ENCODE data around the gene FITM1.

Gene FITM1

GRCh38 chr14:24139272-24139934, 8.9 kb downstream of the FITM1 start:
- DNase-seq = no peak

- peak; percentile 90 to 99 (median 98) for DNase-seq
These were observed 10.8 kb downstream of the FITM1 start, which contains the start of gene EMC9 for GRCh38 chr14:24141097-24141880. Gene EMC9 (minus strand): TSS chr14:24141591. CDS start chr14:24141304, 287 bp downstream.

GRCh38 chr14:24143511-24143910, 13.1 kb downstream of the FITM1 start:
- DNase-seq = no peak

- no peak for DNase-seq
These were observed 14.0 kb downstream of the FITM1 start for GRCh38 chr14:24144451-24144850.

- no peak for DNase-seq
These were observed 14.8 kb downstream of the FITM1 start for GRCh38 chr14:24145219-24145618.

GRCh38 chr14:24145690-24146452, 15.4 kb downstream of the FITM1 start:
- no peak for DNase-seq

GRCh38 chr14:24146453-24146977, 16.1 kb downstream of the FITM1 start, which contains the start of gene PSME2:
Gene PSME2 (minus strand): TSS chr14:24146610. CDS start chr14:24146581, 29 bp downstream.
- peak; percentile 46 to 94 (median 87) for DNase-seq

- peak; percentile 73 to 97 (median 94) for DNase-seq
These were observed 16.7 kb downstream of the FITM1 start, which contains the start of gene RNF31 for GRCh38 chr14:24146978-24147760. Gene RNF31 (plus strand): TSS chr14:24147498. CDS start chr14:24147699, 201 bp downstream.

GRCh38 chr14:24147761-24148428, 17.4 kb downstream of the FITM1 start:
- DNase-seq = no peak

- DNase-seq = no peak
These were observed 19.0 kb downstream of the FITM1 start for GRCh38 chr14:24149302-24149969.

- DNase-seq = no peak
These were observed 19.6 kb downstream of the FITM1 start for GRCh38 chr14:24150061-24150460.

GRCh38 chr14:24150567-24150966, 20.1 kb downstream of the FITM1 start:
- DNase-seq = no peak

- no peak for DNase-seq
These were observed 20.5 kb downstream of the FITM1 start for GRCh38 chr14:24150993-24151392.

GRCh38 chr14:24151404-24152080, 21.1 kb downstream of the FITM1 start:
- no peak for DNase-seq

- DNase-seq = no peak
These were observed 24.6 kb downstream of the FITM1 start for GRCh38 chr14:24155100-24155499.

GRCh38 chr14:24156840-24157239, 26.4 kb downstream of the FITM1 start:
- no peak for DNase-seq

GRCh38 chr14:24157331-24157730, 26.9 kb downstream of the FITM1 start:
- no peak for DNase-seq

- no peak for DNase-seq
These were observed 29.5 kb downstream of the FITM1 start for GRCh38 chr14:24159777-24160498.

- DNase-seq = no peak
These were observed 30.0 kb downstream of the FITM1 start for GRCh38 chr14:24160499-24160849.
